Right atrium auricular region (tissue), 2 donors: ENCODE measurements around the gene GLI3. TPM values are rescaled to one million over a fixed set of nuclear protein-coding genes. Genes with fewer than 3 reads are reported as not detected.

Experiments
- DNase-seq: peaks from one replicate; pipeline ENCODE4 v3.0.0-alpha.2; 2019; ENCODE audit warnings: low spot score
- H3K27ac ChIP-seq, 2 donors: fragments of 200-600 bp; sonication (generic); 1 replicate in 1 of 2; 2 replicates in 1 of 2; pipeline ENCODE4 v1.5.1; 2016 to 2019
- H3K27me3 ChIP-seq, 2 donors: fragments of 200-600 bp; sonication (generic); one replicate each; pipeline versions ENCODE4 v1.5.1 to v1.6.0; 2017 to 2019
- H3K36me3 ChIP-seq: fragments of 200-600 bp; sonication (generic); one replicate; pipeline ENCODE4 v1.5.1; 2016
- H3K4me1 ChIP-seq, 2 donors: fragments of 200-600 bp; sonication (generic); one replicate each; pipeline versions ENCODE4 v1.5.1 to v1.6.0; 2017 to 2019
- H3K4me3 ChIP-seq, 2 donors: fragments of 200-600 bp; sonication (generic); 1 replicate in 1 of 2; 2 replicates in 1 of 2; pipeline ENCODE4 v1.5.1; 2017 to 2019; ENCODE audit warnings: mild to moderate bottlenecking in 1 of 2, moderate library complexity in 1 of 2
- H3K9me3 ChIP-seq, 2 donors: fragments of 200-600 bp; sonication (generic); one replicate each; pipeline ENCODE4 v1.5.1; 2019
- total RNA-seq, 2 donors: library from RNA; depleted of rRNA; stranded (reverse); fragments of >200 nt; gene quantifications; one replicate each; pipeline ENCODE4 v1.1.0, GENCODE V29; 2016
- TF ChIP-seq, protein P1 (sequence below), 2 donors: fragments of 200-600 bp; sonication (generic); IDR thresholded peaks; one replicate each; pipeline ENCODE4 v1.5.1; 2019; ENCODE audit warnings: antibody characterized with exemption in 2 of 2

GLI3 gene
- total RNA-seq, 2 donors from 2014 or later: 1.5 to 2.0 TPM

DNA sequence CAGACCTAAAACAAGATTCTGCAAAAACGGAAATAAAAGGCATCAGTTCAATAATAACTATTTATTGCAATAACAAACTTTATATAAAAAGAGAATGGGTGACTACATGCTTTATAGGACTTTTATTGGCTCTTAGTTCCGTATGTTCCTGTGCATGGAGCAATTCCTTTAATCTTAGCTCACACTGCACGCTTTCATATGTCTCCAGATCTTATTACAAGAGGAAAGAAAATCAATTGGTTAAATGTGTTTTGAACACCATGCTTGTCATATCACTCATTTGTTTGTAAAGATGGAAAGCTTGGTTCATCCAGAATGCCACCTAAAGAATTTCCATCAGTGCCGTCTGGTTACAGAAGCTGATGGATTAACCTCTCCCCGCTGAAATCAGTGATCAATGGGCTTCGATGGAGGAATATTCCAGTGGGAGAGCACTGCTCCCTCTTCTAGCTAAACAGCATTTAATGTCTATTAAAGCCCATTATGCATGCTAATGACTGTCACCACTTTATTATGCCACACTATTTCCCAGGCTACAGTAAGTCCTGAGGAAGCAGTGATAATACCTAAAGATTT is 210.3 kb downstream of the GLI3 start:
- Histone ChIP-seq H3K36me3 (no peaks in the 10 kb centered on the region), H3K9me3 (no peaks in the 10 kb centered on the region), H3K4me3 (no peak overlapping the region), H3K27me3 (no peaks in the 10 kb centered on the region), H3K27ac (no peak overlapping the region), H3K4me1 (no peaks in the 10 kb centered on the region)
- no peak for DNase-seq
- TF ChIP-seq, protein P1, sequence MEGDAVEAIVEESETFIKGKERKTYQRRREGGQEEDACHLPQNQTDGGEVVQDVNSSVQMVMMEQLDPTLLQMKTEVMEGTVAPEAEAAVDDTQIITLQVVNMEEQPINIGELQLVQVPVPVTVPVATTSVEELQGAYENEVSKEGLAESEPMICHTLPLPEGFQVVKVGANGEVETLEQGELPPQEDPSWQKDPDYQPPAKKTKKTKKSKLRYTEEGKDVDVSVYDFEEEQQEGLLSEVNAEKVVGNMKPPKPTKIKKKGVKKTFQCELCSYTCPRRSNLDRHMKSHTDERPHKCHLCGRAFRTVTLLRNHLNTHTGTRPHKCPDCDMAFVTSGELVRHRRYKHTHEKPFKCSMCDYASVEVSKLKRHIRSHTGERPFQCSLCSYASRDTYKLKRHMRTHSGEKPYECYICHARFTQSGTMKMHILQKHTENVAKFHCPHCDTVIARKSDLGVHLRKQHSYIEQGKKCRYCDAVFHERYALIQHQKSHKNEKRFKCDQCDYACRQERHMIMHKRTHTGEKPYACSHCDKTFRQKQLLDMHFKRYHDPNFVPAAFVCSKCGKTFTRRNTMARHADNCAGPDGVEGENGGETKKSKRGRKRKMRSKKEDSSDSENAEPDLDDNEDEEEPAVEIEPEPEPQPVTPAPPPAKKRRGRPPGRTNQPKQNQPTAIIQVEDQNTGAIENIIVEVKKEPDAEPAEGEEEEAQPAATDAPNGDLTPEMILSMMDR (IDR thresholded peaks at IDR 0.05): no peak

- Histone ChIP-seq H3K4me3 (no peak overlapping the region), H3K27me3 (no peaks in the 10 kb centered on the region), H3K27ac (no peak overlapping the region), H3K9me3 (no peaks in the 10 kb centered on the region), H3K36me3 (no peaks in the 10 kb centered on the region), H3K4me1 (no peaks in the 10 kb centered on the region)
- TF ChIP-seq, protein P1 (IDR thresholded peaks at IDR 0.05): no peak
- no peak for DNase-seq
Measured at GRCh38 chr7:42025635-42026375, 211.2 kb downstream of the GLI3 start.

GRCh38 chr7:42024537-42024936 is 212.5 kb downstream of the GLI3 start:
- Histone ChIP-seq H3K4me3 (no peak overlapping the region), H3K36me3 (no peaks in the 10 kb centered on the region), H3K4me1 (no peaks in the 10 kb centered on the region), H3K27me3 (no peaks in the 10 kb centered on the region), H3K9me3 (no peaks in the 10 kb centered on the region), H3K27ac (no peak overlapping the region)
- TF ChIP-seq, protein P1 (IDR thresholded peaks at IDR 0.05): no peak
- no peak for DNase-seq

DNA sequence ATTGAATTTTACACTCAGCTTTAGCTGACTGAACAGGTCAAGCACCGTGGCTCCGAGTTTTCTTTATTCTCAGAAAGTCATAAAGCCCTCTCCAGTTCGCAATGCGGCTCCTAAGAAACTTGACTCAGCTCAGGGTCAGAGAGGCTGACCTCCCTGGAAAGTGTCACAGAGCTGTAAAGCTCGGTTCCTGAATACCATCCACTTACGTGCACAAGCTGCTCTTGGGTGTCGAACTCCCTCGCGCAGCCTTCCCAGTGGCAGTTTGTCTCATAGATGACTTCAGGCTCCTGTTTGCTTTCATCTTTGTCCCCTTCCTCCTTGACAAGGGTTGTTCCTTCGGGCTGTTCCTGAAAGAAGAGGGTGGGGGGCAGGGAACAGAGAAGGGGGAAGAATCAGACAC is 213.7 kb downstream of the GLI3 start:
- Histone ChIP-seq H3K9me3 (no peaks in the 10 kb centered on the region), H3K27me3 (no peaks in the 10 kb centered on the region), H3K27ac (no peak overlapping the region), H3K36me3 (no peaks in the 10 kb centered on the region), H3K4me1 (no peaks in the 10 kb centered on the region), H3K4me3 (no peak overlapping the region)
- DNase-seq: no peak
- TF ChIP-seq, protein P1 (IDR thresholded peaks at IDR 0.05): no peak

DNA sequence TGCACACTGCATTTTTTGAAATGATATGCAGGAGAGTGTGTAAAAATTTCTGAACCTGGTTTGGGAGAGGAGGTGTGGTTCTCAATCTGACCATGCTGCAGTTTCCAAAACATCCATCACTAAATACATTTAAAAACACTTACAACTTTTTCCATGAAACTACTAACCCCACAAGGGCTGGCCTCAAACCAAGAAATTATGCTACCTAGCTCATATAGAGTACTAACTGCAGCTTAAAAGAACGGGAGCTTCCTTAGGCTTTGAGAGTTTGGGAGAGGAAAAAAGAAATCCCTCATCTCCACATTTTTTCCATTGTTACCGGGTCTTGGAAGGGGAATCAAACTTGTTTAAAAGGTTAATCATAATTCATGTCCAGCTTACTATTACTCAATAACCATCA is 214.2 kb downstream of the GLI3 start:
- DNase-seq: no peak
- no peak overlapping the region for H3K27ac ChIP-seq
- no peak overlapping the region for H3K4me3 ChIP-seq
- H3K36me3 ChIP-seq: no peaks in the 10 kb centered on the region
- no peaks in the 10 kb centered on the region for H3K9me3 ChIP-seq
- TF ChIP-seq, protein P1 (IDR thresholded peaks at IDR 0.05): no peak
- no peaks in the 10 kb centered on the region for H3K27me3 ChIP-seq
- H3K4me1 ChIP-seq: no peaks in the 10 kb centered on the region
